Bronchial epithelial cell (primary cell): ENCODE results near the gene KRTAP10-9. TPM values are rescaled to one million over a fixed set of nuclear protein-coding genes. Genes with fewer than 3 reads are reported as not detected.
"Not testable (repeated sequence)": the region's sequence is repeated elsewhere in the genome, so short reads cannot be mapped to it uniquely, and the experiment has no call there.

Experiments used
- DNase-seq: peaks from one replicate; pipeline ENCODE4 v3.0.0-alpha.2; 2010; ENCODE audit warnings: low read depth
- FAIRE-seq: peaks from 2 replicates; lab custom pipeline; 2011; peaks lifted over from hg19 to GRCh38; lab: Jason Lieb, UNC
- H3K27me3 ChIP-seq: 2 replicates; pipeline ENCODE4 v1.5.1; 2011; ENCODE audit warnings: low read length; ENCODE audit not compliant: control insufficient read depth, insufficient read depth
- H3K36me3 ChIP-seq: 2 replicates; pipeline ENCODE4 v1.5.1; 2011; ENCODE audit warnings: low read length; ENCODE audit not compliant: control insufficient read depth, insufficient read depth
- H3K4me3 ChIP-seq: 2 replicates; pipeline ENCODE4 v1.5.1; 2011; ENCODE audit warnings: mild to moderate bottlenecking, low read depth, low read length, control low read depth
- total RNA-seq: library from RNA; depleted of rRNA; stranded (reverse); fragments of >200 nt; gene quantifications from 2 replicates; pipeline ENCODE4 v1.2.1, GENCODE V29; 2014
- TF ChIP-seq, protein P1 (sequence below): IDR thresholded peaks from 2 replicates; pipeline ENCODE4 v1.5.1; 2011; ENCODE audit warnings: mild to moderate bottlenecking, moderate library complexity, low read length, control low read depth, inconsistent platforms; ENCODE audit not compliant: insufficient read depth, severe bottlenecking

KRTAP10-9 gene, protein sequence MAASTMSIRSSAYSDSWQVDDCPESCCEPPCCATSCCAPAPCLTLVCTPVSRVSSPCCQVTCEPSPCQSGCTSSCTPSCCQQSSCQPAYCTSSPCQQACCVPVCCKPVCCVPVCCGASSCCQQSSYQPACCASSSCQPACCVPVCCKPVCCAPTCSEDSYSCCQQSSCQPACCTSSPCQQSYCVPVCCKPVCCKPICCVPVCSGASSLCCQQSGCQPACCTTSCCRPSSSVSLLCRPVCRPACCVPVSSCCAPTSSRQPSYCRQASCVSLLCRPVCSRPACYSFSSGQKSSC
- not detected in 2 replicates for total RNA-seq

DNA sequence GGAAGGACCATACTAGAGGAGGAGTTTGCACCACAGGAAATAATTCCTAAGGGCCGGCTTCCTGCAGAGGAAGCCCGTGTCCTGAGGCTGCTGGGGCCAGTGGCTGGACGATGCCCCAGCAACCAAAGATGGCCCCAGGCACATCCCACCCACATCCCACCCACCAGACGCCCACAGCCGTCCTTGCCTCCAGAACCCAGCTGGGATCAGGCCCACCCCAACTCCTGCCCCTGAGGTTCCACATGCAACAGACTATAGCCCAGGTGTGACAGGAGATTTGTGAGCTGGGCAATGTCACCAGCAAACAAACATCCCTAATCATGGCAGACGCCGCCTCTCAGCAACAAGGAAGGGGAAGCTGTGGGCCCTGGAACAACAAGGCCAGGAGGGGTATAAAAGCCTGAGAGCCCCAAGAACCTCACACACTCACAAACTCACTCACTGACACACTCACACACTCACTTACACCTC, at the start of gene KRTAP10-9:
TSS of gene KRTAP10-9 (plus strand) at position 421 of the 471 bp plus-strand sequence. CDS start 79 bp downstream, outside the sequence.
- no peaks in the 10 kb centered on the region for H3K27me3 ChIP-seq
- no peak within 1 kb of the TSS for H3K4me3 ChIP-seq
- DNase-seq = no peak
- TF ChIP-seq, protein P1, sequence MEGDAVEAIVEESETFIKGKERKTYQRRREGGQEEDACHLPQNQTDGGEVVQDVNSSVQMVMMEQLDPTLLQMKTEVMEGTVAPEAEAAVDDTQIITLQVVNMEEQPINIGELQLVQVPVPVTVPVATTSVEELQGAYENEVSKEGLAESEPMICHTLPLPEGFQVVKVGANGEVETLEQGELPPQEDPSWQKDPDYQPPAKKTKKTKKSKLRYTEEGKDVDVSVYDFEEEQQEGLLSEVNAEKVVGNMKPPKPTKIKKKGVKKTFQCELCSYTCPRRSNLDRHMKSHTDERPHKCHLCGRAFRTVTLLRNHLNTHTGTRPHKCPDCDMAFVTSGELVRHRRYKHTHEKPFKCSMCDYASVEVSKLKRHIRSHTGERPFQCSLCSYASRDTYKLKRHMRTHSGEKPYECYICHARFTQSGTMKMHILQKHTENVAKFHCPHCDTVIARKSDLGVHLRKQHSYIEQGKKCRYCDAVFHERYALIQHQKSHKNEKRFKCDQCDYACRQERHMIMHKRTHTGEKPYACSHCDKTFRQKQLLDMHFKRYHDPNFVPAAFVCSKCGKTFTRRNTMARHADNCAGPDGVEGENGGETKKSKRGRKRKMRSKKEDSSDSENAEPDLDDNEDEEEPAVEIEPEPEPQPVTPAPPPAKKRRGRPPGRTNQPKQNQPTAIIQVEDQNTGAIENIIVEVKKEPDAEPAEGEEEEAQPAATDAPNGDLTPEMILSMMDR = no peak
- no peak for FAIRE-seq
- no peaks in the 10 kb centered on the region for H3K36me3 ChIP-seq

DNA sequence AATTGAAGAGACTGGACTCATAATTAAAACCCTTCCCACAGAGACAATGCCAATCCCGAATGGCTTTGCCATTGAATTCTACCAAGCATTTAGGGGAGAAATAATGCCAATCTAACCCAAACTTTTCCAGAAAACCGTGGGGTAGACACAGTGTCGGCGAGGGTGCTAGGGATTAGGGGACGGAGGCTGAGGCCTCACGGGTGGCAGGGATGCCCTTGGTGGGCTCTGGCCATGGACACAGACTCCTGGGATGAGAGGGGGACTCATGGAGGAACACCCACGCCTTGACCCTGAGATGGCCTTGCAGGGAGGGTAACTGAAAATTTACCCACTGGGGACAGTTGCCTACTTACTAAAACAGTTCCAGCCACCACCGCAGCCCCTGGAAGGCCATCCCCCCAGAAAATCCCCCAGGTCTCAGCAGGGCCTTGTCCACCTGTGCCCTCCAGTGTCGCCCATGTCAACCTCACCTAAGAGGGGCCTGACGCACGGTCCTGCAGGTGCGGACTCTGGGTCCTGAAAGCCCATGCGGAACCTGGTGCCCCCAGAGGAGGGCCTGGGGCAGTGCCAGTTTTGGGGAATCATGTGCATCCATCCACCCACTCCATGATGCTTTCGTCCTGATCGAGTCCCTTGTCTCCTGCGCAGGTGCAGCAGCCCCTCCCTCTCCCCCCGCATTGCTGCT, 48.4 kb upstream of the KRTAP10-9 start:
- no peaks in the 10 kb centered on the region for H3K27me3 ChIP-seq
- TF ChIP-seq, protein P1 = no peak
- FAIRE-seq (no peak), DNase-seq (no peak)
- H3K4me3 ChIP-seq = no peak overlapping the region
- H3K36me3 ChIP-seq = no peaks in the 10 kb centered on the region

DNA sequence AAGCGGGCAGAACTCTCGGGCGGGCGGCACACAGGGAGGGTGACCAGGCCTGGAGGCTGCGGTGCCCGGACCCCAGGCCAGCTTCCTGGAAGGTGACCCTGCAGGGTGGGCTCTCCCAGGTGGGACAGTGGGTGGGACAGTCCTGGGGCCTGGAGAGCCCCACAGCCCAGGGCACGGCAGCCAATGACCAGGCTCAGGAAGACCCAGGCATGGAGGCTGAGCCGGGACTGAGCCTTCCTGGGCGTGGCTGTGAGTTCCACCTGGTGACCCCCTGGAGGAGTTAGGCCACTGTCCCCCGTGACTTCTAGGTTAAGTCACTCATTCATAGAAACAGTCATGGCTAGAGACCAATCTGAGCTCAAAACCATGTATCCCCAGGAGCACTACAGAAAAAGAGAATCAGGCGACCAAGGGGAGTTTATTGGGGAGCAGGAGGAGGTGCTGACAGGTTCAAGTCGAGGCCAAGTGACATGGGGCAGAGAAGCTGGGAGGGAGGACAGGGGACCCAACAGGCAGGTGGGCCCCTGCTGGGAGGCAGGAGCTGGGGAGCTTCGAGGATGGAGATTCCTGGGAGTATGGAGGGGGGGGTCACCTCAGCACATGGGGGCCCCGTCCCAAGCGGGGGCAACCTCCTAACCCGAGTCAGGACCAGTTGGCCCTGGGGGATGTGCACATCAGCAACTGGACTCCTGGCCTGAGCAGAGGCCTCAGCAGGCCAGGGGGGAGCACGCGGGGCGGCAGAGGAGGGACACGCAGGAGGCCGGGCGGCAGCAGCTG, 47.6 kb upstream of the KRTAP10-9 start:
- H3K27me3 ChIP-seq = no peaks in the 10 kb centered on the region
- H3K36me3 ChIP-seq = no peaks in the 10 kb centered on the region
- H3K4me3 ChIP-seq = no peak overlapping the region
- DNase-seq (no peak), FAIRE-seq (no peak)
- TF ChIP-seq, protein P1 = no peak

DNA sequence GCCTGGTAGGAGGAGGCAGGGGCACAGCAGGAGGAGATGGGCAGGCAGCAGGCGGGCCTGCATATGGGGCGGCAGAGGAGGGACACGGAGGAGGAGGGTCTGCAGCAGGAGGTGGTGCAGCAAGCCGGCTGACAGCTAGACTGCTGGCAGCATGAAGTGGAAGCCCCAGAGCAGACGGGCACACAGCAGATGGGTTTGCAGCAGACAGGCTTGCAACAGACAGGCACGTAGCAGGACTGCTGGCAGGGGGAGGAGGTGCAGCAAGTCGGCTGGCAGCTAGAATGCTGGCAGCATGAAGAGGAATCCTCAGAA, 47.1 kb upstream of the KRTAP10-9 start:
- DNase-seq (no peak), FAIRE-seq (no peak)
- TF ChIP-seq, protein P1 = no peak
- Histone ChIP-seq H3K4me3 (no peak overlapping the region), H3K27me3 (no peaks in the 10 kb centered on the region), H3K36me3 (no peaks in the 10 kb centered on the region)

DNA sequence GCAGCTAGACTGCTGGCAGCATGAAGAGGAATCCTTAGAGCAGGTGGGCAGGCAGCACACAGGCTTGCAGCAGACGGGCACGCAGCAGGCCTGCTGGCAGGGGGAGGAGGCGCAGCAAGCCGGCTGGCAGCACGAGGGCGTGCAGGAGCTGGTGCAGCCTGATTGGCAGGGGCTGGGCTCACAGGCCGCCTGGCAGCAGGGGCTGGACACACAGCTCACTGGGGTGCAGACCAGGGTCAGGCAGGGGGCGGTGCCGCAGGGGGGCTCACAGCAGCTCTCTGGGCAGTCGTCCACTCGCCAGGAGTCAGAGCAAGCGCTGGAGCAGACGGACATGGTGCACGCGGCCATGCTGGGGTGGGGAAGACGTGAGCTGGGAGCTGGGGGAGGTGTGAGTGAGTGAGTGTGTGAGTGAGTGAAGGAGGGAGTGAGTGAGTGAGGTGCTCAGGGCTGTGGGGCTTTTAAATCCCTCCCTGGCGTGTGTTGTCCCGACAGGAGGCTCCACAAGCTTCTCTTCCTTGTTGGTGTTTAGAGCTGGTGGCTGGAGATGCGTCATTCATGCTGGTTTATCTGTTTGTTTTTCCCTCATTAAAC, 46.6 kb upstream of the KRTAP10-9 start, which contains the start of gene KRTAP10-5:
TSS of gene KRTAP10-5 (minus strand) at position 374 of the 591 bp plus-strand sequence. CDS start at position 348, 26 bp downstream.
- not testable (repeated sequence) for H3K36me3 ChIP-seq, FAIRE-seq

More for the DNA sequence above, 46.6 kb upstream of the KRTAP10-9 start, which contains the start of gene KRTAP10-5:
- not testable (repeated sequence) for DNase-seq, H3K4me3 ChIP-seq, H3K27me3 ChIP-seq
